SK-N-MC (cell line): ENCODE data around the gene GMPPA.

Experiments
- DNase-seq: peaks from one replicate; pipeline ENCODE4 v3.0.0-alpha.2; 2011; ENCODE audit warnings: low read depth, low spot score
- H3K27ac ChIP-seq: fragments of 200-600 bp; sonication (generic); 2 replicates; pipeline ENCODE4 v1.5.1; 2016; ENCODE audit warnings: mixed run types
- H3K36me3 ChIP-seq: fragments of 200-600 bp; sonication (generic); 2 replicates; pipeline ENCODE4 v1.6.1; 2017; ENCODE audit warnings: antibody characterized with exemption, low read length, mixed read lengths; ENCODE audit not compliant: insufficient read depth
- H3K4me3 ChIP-seq: fragments of 200-600 bp; sonication (generic); 2 replicates; pipeline ENCODE4 v1.5.1; 2016
- H3K9ac ChIP-seq: fragments of 200-600 bp; sonication (generic); 2 replicates; pipeline ENCODE4 v1.8.0; 2017; ENCODE audit warnings: mixed run types, mixed read lengths; ENCODE audit not compliant: insufficient read length
- H3K9me3 ChIP-seq: fragments of 200-600 bp; sonication (generic); 2 replicates; pipeline ENCODE4 v1.6.1; 2017; ENCODE audit warnings: low read depth, mild to moderate bottlenecking, antibody characterized with exemption, low read length, moderate library complexity, mixed read lengths
- EZH2 ChIP-seq: fragments of 200-600 bp; sonication (generic); IDR thresholded peaks from one replicate; pipeline ENCODE4 v1.6.1; 2017; ENCODE audit warnings: antibody characterized with exemption
- FOXP2 ChIP-seq: optimal IDR thresholded peaks from 2 replicates; pipeline ENCODE3; 2011; ENCODE audit warnings: mild to moderate bottlenecking, moderate library complexity; ENCODE audit not compliant: insufficient read depth; ENCODE audit errors: extremely low read length, control extremely low read depth
- POLR2AphosphoS5 ChIP-seq: IDR thresholded peaks from 2 replicates; pipeline ENCODE4 v1.6.1; 2012; ENCODE audit warnings: mild to moderate bottlenecking, low read depth, low read length, borderline replicate concordance

Gene GMPPA

DNA sequence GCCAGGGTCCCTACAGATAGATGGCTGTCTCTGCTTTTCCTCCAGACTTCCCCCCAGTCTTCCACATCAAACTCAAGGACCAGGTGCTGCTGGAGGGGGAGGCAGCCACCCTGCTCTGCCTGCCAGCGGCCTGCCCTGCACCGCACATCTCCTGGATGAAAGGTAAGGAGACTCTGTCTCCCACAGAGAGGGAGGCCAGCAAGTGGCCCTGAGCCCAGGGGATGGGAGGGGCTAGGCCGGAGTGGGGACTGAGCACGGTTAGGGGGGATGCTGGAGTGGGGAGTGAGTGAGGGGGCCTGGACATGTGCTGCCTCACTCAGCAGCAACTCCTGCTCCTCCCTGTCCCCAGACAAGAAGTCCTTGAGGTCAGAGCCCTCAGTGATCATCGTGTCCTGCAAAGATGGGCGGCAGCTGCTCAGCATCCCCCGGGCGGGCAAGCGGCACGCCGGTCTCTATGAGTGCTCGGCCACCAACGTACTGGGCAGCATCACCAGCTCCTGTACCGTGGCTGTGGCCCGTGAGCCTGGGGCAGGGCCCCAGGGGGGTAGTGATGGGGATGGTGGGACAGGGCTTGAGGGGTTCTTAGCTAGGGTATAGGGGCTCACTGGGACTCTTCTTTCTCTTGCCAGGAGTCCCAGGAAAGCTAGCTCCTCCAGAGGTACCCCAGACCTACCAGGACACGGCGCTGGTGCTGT is 10.4 kb upstream of the GMPPA start:
- no peak for DNase-seq
- H3K36me3 ChIP-seq = no peaks in the 10 kb centered on the region
- H3K27ac ChIP-seq = no peak overlapping the region
- H3K4me3 ChIP-seq = no peak overlapping the region
- H3K9me3 ChIP-seq = no peaks in the 10 kb centered on the region
- no peak overlapping the region for H3K9ac ChIP-seq
- TF ChIP-seq FOXP2 (no peak), POLR2AphosphoS5 (no peak), EZH2 (no peak)

DNA sequence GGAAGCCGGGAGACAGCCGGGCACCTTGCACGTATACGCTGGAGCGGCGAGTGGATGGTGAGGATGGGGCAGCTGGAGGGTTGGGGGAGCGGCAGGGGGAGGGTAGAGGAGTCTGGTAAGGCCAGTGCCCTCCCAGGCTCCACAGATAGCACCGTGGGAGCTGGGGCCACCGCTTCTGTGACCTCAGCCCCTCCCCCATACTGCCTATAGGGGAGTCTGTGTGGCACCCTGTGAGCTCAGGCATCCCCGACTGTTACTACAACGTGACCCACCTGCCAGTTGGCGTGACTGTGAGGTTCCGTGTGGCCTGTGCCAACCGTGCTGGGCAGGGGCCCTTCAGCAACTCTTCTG is 9.9 kb upstream of the GMPPA start:
- Histone ChIP-seq H3K9ac (no peak overlapping the region), H3K27ac (no peak overlapping the region), H3K9me3 (no peaks in the 10 kb centered on the region), H3K4me3 (no peak overlapping the region), H3K36me3 (no peaks in the 10 kb centered on the region)
- no peak for DNase-seq
- TF ChIP-seq EZH2 (no peak), POLR2AphosphoS5 (no peak), FOXP2 (no peak)

DNA sequence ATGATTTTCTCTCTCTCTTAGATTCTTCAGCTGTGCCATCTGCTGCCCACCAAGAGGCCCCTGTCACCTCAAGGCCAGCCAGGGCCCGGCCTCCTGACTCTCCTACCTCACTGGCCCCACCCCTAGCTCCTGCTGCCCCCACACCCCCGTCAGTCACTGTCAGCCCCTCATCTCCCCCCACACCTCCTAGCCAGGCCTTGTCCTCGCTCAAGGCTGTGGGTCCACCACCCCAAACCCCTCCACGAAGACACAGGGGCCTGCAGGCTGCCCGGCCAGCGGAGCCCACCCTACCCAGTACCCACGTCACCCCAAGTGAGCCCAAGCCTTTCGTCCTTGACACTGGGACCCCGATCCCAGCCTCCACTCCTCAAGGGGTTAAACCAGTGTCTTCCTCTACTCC is 9.4 kb upstream of the GMPPA start:
- DNase-seq = no peak
- Histone ChIP-seq H3K36me3 (no peaks in the 10 kb centered on the region), H3K27ac (no peak overlapping the region), H3K9ac (no peak overlapping the region), H3K9me3 (no peaks in the 10 kb centered on the region), H3K4me3 (no peak overlapping the region)
- TF ChIP-seq FOXP2 (no peak), POLR2AphosphoS5 (no peak), EZH2 (no peak)

DNA sequence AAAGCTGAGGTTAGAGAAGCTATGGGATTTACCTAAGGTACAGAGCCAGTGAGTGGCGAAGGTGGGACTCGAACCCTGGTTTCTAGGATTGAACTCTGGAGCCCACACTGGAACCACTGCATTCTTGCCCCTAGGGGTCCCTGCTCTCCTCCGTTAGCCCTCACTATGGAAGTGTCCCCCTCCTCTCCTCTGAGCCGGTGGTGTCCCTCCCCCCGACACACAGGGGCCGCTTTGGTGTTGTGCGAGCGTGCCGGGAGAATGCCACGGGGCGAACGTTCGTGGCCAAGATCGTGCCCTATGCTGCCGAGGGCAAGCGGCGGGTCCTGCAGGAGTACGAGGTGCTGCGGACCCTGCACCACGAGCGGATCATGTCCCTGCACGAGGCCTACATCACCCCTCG is 8.5 kb upstream of the GMPPA start:
- Histone ChIP-seq H3K27ac (no peak overlapping the region), H3K36me3 (no peaks in the 10 kb centered on the region), H3K9me3 (no peaks in the 10 kb centered on the region), H3K9ac (no peak overlapping the region), H3K4me3 (no peak overlapping the region)
- DNase-seq = no peak
- no peak for TF ChIP-seq EZH2
- TF ChIP-seq FOXP2 = no peak
- no peak for TF ChIP-seq POLR2AphosphoS5

DNA sequence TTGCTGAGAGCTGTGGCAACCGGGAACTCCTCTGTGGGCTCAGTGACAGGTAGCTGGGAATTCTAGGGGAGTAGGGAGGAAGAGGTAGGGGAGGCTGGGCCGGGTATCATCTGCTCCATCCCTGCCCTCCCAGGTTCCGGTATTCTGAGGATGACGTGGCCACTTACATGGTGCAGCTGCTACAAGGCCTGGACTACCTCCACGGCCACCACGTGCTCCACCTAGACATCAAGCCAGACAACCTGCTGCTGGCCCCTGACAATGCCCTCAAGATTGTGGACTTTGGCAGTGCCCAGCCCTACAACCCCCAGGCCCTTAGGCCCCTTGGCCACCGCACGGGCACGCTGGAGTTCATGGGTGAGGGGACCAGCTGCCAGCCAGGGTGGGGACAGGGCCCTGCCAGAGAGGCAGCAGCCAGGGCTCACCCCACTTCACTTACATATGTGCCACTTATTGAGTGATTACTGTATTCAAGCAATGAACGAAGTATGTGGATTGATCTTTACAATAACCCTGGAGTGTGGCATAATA is 8.0 kb upstream of the GMPPA start:
- no peak for DNase-seq
- TF ChIP-seq POLR2AphosphoS5 (no peak), FOXP2 (no peak), EZH2 (no peak)

DNA sequence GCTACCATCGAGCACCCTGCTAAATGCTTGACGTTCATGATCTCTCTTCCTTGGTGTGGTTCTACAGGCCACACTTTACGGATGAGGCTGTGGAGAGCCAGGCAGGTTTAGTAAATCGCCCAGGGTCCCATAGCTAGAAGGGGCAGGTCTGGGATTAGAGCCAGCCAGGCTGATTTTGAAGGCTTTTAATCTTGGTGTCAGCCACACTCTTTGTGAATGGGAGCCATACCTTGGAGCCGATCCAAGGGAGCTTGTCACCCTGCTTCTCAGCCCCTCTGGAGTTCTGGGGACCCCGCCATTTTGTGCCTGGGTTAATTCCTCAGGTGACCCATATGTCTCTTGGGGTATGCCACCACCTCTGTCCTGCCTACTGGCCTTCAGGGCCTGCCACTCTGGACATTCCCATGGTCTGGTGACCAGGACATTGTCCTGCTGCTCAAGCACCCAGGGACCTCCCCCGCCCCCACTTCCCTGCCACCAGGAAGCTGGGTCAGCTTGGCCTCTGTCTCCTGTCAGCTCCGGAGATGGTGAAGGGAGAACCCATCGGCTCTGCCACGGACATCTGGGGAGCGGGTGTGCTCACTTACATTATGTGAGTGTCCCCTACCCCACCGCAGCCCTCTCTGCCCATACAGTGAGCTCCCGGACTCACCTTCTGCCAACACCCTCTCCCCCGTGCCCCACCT is 7.3 kb upstream of the GMPPA start:
- Histone ChIP-seq H3K36me3 (no peaks in the 10 kb centered on the region), H3K9me3 (no peaks in the 10 kb centered on the region), H3K27ac (no peak overlapping the region), H3K4me3 (no peak overlapping the region), H3K9ac (no peak overlapping the region)
- TF ChIP-seq EZH2 = no peak
- no peak for TF ChIP-seq FOXP2
- no peak for TF ChIP-seq POLR2AphosphoS5
- DNase-seq = no peak

More for the DNA sequence above, 8.0 kb upstream of the GMPPA start:
- H3K27ac ChIP-seq = no peak overlapping the region
- H3K9me3 ChIP-seq = no peaks in the 10 kb centered on the region
- H3K9ac ChIP-seq = no peak overlapping the region
- no peaks in the 10 kb centered on the region for H3K36me3 ChIP-seq
- no peak overlapping the region for H3K4me3 ChIP-seq

DNA sequence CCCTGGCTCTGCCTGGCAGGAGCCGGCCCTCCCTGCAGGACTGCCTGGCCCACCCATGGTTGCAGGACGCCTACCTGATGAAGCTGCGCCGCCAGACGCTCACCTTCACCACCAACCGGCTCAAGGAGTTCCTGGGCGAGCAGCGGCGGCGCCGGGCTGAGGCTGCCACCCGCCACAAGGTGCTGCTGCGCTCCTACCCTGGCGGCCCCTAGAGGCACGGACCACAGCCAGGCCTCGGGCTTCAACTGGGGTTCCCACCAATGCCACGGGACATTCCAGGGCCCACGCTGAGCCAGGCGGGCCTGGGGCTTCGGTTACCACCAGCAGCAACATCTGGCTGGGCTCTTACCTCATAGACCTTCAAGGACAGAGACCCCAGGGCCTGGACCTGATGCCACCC is 6.1 kb upstream of the GMPPA start:
- TF ChIP-seq FOXP2 = no peak
- no peak for TF ChIP-seq EZH2
- no peak for TF ChIP-seq POLR2AphosphoS5
- Histone ChIP-seq H3K9me3 (no peaks in the 10 kb centered on the region), H3K9ac (no peak overlapping the region), H3K36me3 (no peaks in the 10 kb centered on the region), H3K27ac (no peak overlapping the region), H3K4me3 (no peak overlapping the region)
- DNase-seq = no peak

DNA sequence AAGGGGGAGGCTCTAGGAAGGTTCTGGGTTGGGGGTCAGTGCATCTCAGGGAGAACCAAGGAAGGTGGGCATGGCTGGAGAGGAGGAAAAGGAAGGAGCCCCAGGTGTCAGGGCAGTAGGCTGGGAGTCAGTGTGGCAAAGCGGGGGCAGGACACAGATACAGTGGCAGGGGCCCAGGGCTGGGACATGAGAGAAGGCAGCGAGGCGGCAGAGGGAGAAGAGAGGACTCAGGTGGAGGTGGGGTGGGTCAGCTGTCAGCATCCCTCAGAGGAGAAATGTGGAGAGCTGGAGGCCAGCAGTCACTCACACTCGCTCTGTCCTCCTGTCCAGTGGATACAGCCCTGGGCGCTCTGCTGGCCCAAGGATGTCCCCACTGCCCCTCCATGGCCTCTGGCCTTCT is 5.6 kb upstream of the GMPPA start:
- Histone ChIP-seq H3K36me3 (no peaks in the 10 kb centered on the region), H3K4me3 (no peak overlapping the region), H3K9me3 (no peaks in the 10 kb centered on the region), H3K9ac (no peak overlapping the region), H3K27ac (no peak overlapping the region)
- TF ChIP-seq EZH2 (no peak), FOXP2 (no peak), POLR2AphosphoS5 (no peak)
- DNase-seq = no peak
